GM06990 (cell line): Measurements from ENCODE around the gene CAST.

ENCODE experiments used
- DNase-seq: peaks from one replicate; pipeline ENCODE4 v3.0.0-alpha.2; 2011; ENCODE audit not compliant: insufficient read length; ENCODE audit errors: extremely low read depth
- H3K27me3 ChIP-seq: replicated peaks from 2 replicates; pipeline ENCODE4 v1.6.0; 2011; ENCODE audit warnings: low read length; ENCODE audit not compliant: control insufficient read depth, insufficient read depth
- H3K36me3 ChIP-seq: 2 replicates; pipeline ENCODE4 v1.5.1; 2011; ENCODE audit warnings: low read length; ENCODE audit not compliant: control insufficient read depth, insufficient read depth
- H3K4me3 ChIP-seq: replicated peaks from 2 replicates; pipeline ENCODE4 v1.5.1; 2011; ENCODE audit warnings: low read depth, mild to moderate bottlenecking, control low read depth, low read length
- TF ChIP-seq, protein P1 (sequence below): IDR thresholded peaks from 2 replicates; pipeline ENCODE4 v1.5.1; 2011; ENCODE audit warnings: low read length, control low read depth, mild to moderate bottlenecking, inconsistent platforms; ENCODE audit not compliant: insufficient read depth, poor library complexity, severe bottlenecking

CAST gene

DNA sequence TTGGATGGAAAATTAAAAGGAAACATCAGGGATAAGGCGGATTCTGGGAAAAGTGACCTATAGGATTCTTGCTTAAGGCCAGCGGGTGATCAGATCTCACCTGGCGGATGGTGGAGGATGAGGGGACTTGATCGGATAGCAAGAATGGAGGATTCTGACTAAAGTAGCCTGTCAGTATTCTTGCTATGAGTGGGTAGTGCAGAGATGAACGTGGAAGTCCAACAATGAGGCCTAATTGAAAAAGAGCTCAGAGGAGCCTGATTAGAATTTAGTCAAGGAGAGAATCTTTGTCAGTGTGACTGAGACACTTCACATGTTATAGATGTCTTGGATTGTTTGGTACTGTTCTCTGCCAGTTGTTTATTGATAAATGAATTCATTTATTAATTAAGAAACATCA is 24.9 kb downstream of the CAST start:
- TF ChIP-seq, protein P1, sequence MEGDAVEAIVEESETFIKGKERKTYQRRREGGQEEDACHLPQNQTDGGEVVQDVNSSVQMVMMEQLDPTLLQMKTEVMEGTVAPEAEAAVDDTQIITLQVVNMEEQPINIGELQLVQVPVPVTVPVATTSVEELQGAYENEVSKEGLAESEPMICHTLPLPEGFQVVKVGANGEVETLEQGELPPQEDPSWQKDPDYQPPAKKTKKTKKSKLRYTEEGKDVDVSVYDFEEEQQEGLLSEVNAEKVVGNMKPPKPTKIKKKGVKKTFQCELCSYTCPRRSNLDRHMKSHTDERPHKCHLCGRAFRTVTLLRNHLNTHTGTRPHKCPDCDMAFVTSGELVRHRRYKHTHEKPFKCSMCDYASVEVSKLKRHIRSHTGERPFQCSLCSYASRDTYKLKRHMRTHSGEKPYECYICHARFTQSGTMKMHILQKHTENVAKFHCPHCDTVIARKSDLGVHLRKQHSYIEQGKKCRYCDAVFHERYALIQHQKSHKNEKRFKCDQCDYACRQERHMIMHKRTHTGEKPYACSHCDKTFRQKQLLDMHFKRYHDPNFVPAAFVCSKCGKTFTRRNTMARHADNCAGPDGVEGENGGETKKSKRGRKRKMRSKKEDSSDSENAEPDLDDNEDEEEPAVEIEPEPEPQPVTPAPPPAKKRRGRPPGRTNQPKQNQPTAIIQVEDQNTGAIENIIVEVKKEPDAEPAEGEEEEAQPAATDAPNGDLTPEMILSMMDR: no peak
- no peak for DNase-seq
- Histone ChIP-seq H3K36me3 (no peaks in the 10 kb centered on the region; the same call in 1 of the 2 replicates), H3K4me3 (no peak overlapping the region), H3K27me3 (no peaks in the 10 kb centered on the region)

DNA sequence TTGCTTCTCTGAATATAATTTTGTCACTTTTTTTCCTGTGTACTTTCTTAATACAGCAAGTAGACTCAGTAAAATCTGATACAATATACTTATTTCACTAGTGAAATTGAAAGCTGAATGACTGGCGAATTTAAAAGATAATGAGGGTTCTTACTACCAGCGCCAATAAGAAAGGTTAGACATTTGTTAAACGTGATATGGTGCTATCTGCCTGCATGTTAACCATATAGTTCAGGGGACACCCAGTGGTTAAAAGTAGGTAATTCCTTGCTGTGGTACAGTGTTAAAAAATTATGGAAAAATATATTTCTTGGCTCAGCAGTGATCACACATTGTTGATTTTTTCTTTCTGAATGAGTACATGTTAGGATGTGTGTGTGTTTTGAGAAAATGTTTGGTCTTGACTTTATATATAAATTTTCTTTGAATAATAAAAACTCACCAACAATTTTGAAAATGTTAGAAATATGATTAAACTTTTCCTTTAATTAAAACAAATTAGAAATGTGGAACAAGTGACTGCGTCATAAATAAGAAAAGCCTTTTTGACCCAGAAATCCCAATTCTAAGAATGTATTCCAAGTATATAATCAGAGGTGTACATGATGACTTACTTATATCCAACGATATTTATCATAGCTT is 25.8 kb downstream of the CAST start:
- H3K27me3 ChIP-seq: no peaks in the 10 kb centered on the region
- TF ChIP-seq, protein P1: peak; percentile 47
- peak; percentile 15 for DNase-seq
- H3K36me3 ChIP-seq: no peaks in the 10 kb centered on the region; the same call in 1 of the 2 replicates
- peak overlapping the region; percentile 12; the same call in 1 of the 2 replicates for H3K4me3 ChIP-seq

DNA sequence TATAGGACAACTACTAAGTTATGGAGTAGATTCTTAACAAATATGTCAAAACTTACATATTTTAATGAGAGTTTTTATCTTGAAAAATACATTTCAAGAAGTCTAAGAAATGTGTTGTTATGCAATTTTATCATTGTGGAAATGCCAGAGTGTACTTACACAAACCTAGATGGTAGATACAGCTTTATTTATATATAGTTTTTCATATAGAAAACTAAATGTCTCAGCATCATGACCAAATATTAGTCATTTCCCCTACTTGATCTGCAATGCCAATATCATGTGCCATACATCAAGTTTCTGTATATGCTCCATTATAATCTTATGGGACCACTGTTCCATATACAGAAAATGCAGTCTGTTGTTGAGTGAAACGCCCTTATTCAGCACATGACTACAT is 28.7 kb downstream of the CAST start:
- DNase-seq: no peak
- TF ChIP-seq, protein P1: no peak
- Histone ChIP-seq H3K36me3 (no peaks in the 10 kb centered on the region; the same call in 1 of the 2 replicates), H3K4me3 (no peak overlapping the region), H3K27me3 (no peaks in the 10 kb centered on the region)

DNA sequence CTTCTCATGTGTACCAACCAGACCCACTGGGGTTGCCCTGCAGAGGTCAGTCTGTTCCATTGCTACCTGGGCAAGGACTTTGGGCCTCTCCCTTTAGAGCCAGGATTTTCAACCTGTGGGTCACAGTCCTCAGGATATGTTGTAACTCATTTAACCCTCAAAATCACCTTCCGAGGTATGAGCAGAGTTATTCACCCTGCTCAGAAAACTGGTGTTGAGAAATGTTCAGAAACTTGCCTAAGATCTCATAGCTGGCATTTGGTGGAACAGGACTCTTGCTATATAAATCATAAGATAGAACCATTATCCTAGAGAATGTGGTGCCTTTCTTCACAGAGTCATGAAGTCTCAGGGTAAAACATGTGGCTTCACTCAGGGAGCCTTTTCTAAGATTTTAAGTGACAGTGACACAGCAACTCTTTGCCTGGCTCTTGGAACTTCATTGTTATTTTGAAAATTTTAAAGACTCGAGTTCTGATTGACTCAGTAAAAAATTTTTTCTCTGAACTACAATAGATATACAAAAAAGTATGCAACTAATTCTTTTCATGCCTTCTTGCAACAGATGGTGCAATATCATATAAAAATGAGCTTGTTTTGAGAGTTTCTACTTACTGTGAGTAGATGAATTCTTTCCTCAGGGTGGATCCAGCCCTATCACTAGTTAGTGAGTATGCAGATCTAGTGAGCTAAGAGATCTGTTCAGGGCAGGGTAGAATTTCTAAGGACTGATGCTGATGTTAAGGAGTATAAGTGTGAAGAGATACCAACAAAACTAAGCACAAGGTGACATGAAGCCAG is 29.5 kb downstream of the CAST start:
- no peak for DNase-seq
- Histone ChIP-seq H3K4me3 (no peak overlapping the region), H3K36me3 (no peaks in the 10 kb centered on the region; the same call in 1 of the 2 replicates), H3K27me3 (no peaks in the 10 kb centered on the region)
- TF ChIP-seq, protein P1: no peak

DNA sequence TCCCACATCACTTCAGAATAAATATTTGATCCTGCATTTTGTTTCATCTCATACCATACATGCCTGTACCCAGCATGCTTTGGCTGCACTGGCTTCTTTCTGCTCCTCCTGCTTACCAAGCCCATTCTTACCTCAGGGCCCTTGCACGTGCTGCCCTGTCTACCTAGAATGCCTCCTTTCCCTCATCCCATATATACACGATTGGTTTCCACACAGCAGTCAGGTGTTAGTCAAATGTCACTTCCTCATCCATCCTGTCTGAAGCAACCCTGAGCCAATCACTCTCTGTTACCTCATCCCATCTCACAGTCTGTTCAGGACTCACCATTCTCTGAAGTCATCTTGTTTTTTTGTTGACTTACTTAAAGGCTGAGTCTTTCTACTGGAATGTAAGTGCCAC is 30.3 kb downstream of the CAST start:
- TF ChIP-seq, protein P1: no peak
- H3K27me3 ChIP-seq: no peaks in the 10 kb centered on the region
- no peaks in the 10 kb centered on the region; the same call in none of the 2 replicates for H3K36me3 ChIP-seq
- H3K4me3 ChIP-seq: no peak overlapping the region
- no peak for DNase-seq
